HepG2 (cell line): Measurements from ENCODE around the gene KRTAP10-2. TPM values are rescaled to one million over a fixed set of nuclear protein-coding genes. Genes with fewer than 3 reads are reported as not detected.
A peak's percentile ranks its signal among the peaks of the same experiment; 100 is the strongest.
"Not testable (repeated sequence)": the region's sequence is repeated elsewhere in the genome, so short reads cannot be mapped to it uniquely, and the experiment has no call there.

Source experiments
- ATAC-seq: fragments of 200-7000 bp; cut with Tn5 transposase; 3 replicates; pipeline ENCODE4 v1.9.1; 2020; ENCODE audit warnings: mild to moderate bottlenecking, moderate library complexity
- BruUV-seq: library from RNA; stranded (reverse); fragments of 400-500 nt; replicated peaks from 2 replicates; lab custom pipeline; 2021; lab: Mats Ljungman, UMichigan
- CTCF ChIA-PET: fragments of 300-600 bp; formaldehyde crosslinking; extraction: SDS; loops from one replicate; lab custom pipeline; 2021; ENCODE audit warnings: low total read pairs, inconsistent platforms, low intra/inter-chr PET ratio; lab: Yijun Ruan, JAX
- POLR2A ChIA-PET: fragments of 350-600 bp; sonication (Branson Sonifier 250); formaldehyde crosslinking; loops from one replicate; lab custom pipeline; 2020; ENCODE audit warnings: antibody characterized with exemption, inconsistent platforms; lab: Yijun Ruan, JAX
- DNase-seq: peaks from one replicate; pipeline ENCODE4 v3.0.0-alpha.2; 2015; ENCODE audit warnings: low spot score
- FAIRE-seq: peaks from 3 replicates; lab custom pipeline; 2011; peaks lifted over from hg19 to GRCh38; lab: Jason Lieb, UNC
- H2AFZ ChIP-seq: one replicate; pipeline ENCODE4 v1.6.1; 2011; ENCODE audit warnings: low read length, inconsistent platforms
- H3K27ac ChIP-seq: fragments of 300-600 bp; 3 replicates; pipeline ENCODE4 v1.8.0; 2011; ENCODE audit warnings: mixed run types, mild to moderate bottlenecking, mixed read lengths, low read length, inconsistent platforms; ENCODE audit not compliant: insufficient read depth; ENCODE audit errors: extremely low read length
- H3K27me3 ChIP-seq, 2 experiments: fragments of 200-600 bp in 1 of 2; 2 replicates in 1 of 2; 3 replicates in 1 of 2; pipeline versions ENCODE4 v1.6.0 to v1.8.0; 2011; ENCODE audit warnings: low read length in 2 of 2, mild to moderate bottlenecking in 2 of 2, moderate library complexity in 2 of 2, inconsistent platforms in 1 of 2; ENCODE audit not compliant: insufficient read depth in 2 of 2, control insufficient read depth in 1 of 2
- H3K36me3 ChIP-seq, 2 experiments: fragments of 200-600 bp in 1 of 2; replicated peaks in 1 of 2; 2 replicates in 1 of 2; 3 replicates in 1 of 2; pipeline versions ENCODE4 v1.5.1 to v1.8.0; 2011; ENCODE audit warnings: low read length in 2 of 2, inconsistent platforms in 1 of 2; ENCODE audit not compliant: insufficient read depth in 2 of 2, control insufficient read depth in 1 of 2
- H3K4me1 ChIP-seq: 2 replicates; pipeline ENCODE4 v1.5.1; 2012; ENCODE audit warnings: low read length, inconsistent platforms; ENCODE audit not compliant: insufficient read depth
- H3K4me2 ChIP-seq: 2 replicates; pipeline ENCODE4 v1.6.0; 2011; ENCODE audit warnings: low read depth, low read length, inconsistent platforms
- H3K4me3 ChIP-seq, 3 experiments: fragments of 200-600 bp in 1 of 3; sonication (generic), shearing (Covaris generic) in 1 of 3; replicated peaks in 1 of 3; 2 replicates each; pipeline ENCODE4 v1.5.1; 2011 to 2016; ENCODE audit warnings: low read length in 3 of 3, inconsistent platforms in 2 of 3, low read depth in 2 of 3, mild to moderate bottlenecking in 2 of 3, control low read depth in 1 of 3, mixed read lengths in 1 of 3; ENCODE audit not compliant: insufficient read depth in 1 of 3
- H3K79me2 ChIP-seq: one replicate; pipeline ENCODE4 v1.6.1; 2011; ENCODE audit warnings: low read length, inconsistent platforms; ENCODE audit not compliant: insufficient read depth
- H3K9ac ChIP-seq: 2 replicates; pipeline ENCODE4 v1.6.0; 2011; ENCODE audit warnings: mild to moderate bottlenecking, low read depth, low read length, inconsistent platforms; ENCODE audit not compliant: insufficient read depth
- H3K9me3 ChIP-seq: 2 replicates; pipeline ENCODE4 v1.5.1; 2012; ENCODE audit warnings: mild to moderate bottlenecking, low read length
- H4K20me1 ChIP-seq: 2 replicates; pipeline ENCODE4 v1.6.0; 2011; ENCODE audit warnings: inconsistent platforms, mild to moderate bottlenecking, low read length, moderate library complexity; ENCODE audit not compliant: insufficient read depth
- RELA ChIP-seq: sonication (generic); formaldehyde crosslinking; IDR thresholded peaks from 2 replicates; pipeline ENCODE4 v1.4.0; 2020; ENCODE audit warnings: missing genetic modification reagents
- SAP130 ChIP-seq: IDR thresholded peaks from 2 replicates; pipeline ENCODE4 v1.6.1; 2016; ENCODE audit warnings: low read depth
- WGBS: methylation state at CpG from one replicate; pipeline ENCODE4 v1.1.6; 2017; ENCODE audit warnings: low lambda C conversion rate; 5-methylcytosine and 5-hydroxymethylcytosine counted together
- in situ Hi-C: cut with HindIII; loops from 2 replicates; pipeline ENCODE4 v1.10.0; 2017; ENCODE audit warnings: low pct_unique_long_range_greater_than_20kb; ENCODE audit not compliant: extremely low pct_ligation_motif_present
- intact Hi-C: fragments of 100-400 bp; cut with micrococcal nuclease; formaldehyde crosslinking; loops from one replicate; pipeline ENCODE4 v1.10.0; 2022; ENCODE audit not compliant: unreplicated experiment
- polyA plus RNA-seq, 8 experiments: library from polyadenylated mRNA; depleted of rRNA in 3 of 8; stranded (reverse) in 7 of 8; unstranded in 1 of 8; fragments of >200 nt; fragmentation: Illumina TruSeq in 4 of 8; extraction: Trizol in 4 of 8; gene quantifications; 2 replicates each; pipeline versions ENCODE4 v1.2.1 to v1.2.3, GENCODE V29; 2011 to 2016; ENCODE audit warnings: low read depth in 4 of 8, missing spikeins in 1 of 8, mixed read lengths in 1 of 8; ENCODE audit not compliant: insufficient read depth in 1 of 8
- total RNA-seq, 5 experiments: library from RNA; depleted of rRNA; stranded (reverse); fragments of >200 nt; fragmentation: Illumina TruSeq; extraction: Trizol; gene quantifications; 2 replicates each; pipeline ENCODE4 v1.2.3, GENCODE V29; 2016; ENCODE audit warnings: low read depth in 1 of 5
- TF ChIP-seq, protein P1 (sequence below): sonication (generic); formaldehyde crosslinking; IDR thresholded peaks from 2 replicates; pipeline ENCODE4 v1.4.0; 2020; ENCODE audit warnings: missing genetic modification reagents, mild to moderate bottlenecking, borderline replicate concordance
- TF ChIP-seq, protein P2 (sequence below): sonication (generic); formaldehyde crosslinking; IDR thresholded peaks from 2 replicates; pipeline ENCODE4 v1.5.1; 2020; ENCODE audit warnings: mild to moderate bottlenecking, missing genetic modification reagents, borderline replicate concordance

Gene KRTAP10-2
- total and polyA plus RNA-seq, 2 of the 13 experiments (the other 11 are each of a cell fraction or from before 2014, with no cell fraction given): not detected

DNA sequence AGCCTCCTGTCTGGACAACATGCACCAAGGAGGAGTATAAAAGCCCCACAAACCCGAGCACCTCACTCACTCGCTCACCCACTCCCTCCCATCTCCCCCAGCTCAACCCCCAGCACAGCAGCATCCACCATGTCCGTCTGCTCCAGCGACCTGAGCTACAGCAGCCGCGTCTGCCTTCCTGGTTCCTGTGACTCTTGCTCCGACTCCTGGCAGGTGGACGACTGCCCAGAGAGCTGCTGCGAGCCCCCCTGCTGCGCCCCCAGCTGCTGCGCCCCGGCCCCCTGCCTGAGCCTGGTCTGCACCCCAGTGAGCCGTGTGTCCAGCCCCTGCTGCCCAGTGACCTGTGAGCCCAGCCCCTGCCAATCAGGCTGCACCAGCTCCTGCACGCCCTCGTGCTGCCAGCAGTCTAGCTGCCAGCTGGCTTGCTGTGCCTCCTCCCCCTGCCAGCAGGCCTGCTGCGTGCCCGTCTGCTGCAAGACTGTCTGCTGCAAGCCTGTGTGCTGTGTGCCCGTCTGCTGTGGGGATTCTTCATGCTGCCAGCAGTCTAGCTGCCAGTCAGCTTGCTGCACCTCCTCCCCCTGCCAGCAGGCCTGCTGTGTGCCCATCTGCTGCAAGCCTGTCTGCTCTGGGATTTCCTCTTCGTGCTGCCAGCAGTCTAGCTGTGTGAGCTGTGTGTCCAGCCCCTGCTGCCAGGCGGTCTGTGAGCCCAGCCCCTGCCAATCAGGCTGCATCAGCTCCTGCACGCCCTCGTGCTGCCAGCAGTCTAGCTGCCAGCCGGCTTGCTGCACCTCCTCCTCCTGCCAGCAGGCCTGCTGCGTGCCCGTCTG is 22.5 kb upstream of the KRTAP10-2 start, which contains the start of gene KRTAP10-4:
Gene KRTAP10-4, plus strand, starts transcription at position 100 of the 827 bp plus-strand sequence. Its CDS starts 30 bp downstream, at position 130.
- intact Hi-C loops, H3K79me2 ChIP-seq, DNase-seq, H3K27ac ChIP-seq, BruUV-seq, H3K36me3 ChIP-seq, ATAC-seq, H2AFZ ChIP-seq, in situ Hi-C loops, H4K20me1 ChIP-seq, POLR2A ChIA-PET, H3K27me3 ChIP-seq, FAIRE-seq: not testable (repeated sequence)
- peak within 1 kb of the TSS; percentile 9 to 59 (median 21); a peak in 1 of 6 replicates for H3K4me3 ChIP-seq
- H3K4me1 ChIP-seq: peaks cover 32% of the 10 kb centered on the region
- H3K9ac ChIP-seq: peak within 1 kb of the TSS; percentile 25; the same call in 1 of the 2 replicates
- 74% methylated on average over 6 of the region's 25 CpGs for WGBS
- H3K9me3 ChIP-seq: peaks cover 14% of the 10 kb centered on the region
- CTCF ChIA-PET: interaction anchor here (0.7 kb wide), 1 partner anchor 10 kb away, joined by 3 read pairs; no protein-coding TSS in a partner anchor
- H3K4me2 ChIP-seq: peak within 1 kb of the TSS; percentile 75

DNA sequence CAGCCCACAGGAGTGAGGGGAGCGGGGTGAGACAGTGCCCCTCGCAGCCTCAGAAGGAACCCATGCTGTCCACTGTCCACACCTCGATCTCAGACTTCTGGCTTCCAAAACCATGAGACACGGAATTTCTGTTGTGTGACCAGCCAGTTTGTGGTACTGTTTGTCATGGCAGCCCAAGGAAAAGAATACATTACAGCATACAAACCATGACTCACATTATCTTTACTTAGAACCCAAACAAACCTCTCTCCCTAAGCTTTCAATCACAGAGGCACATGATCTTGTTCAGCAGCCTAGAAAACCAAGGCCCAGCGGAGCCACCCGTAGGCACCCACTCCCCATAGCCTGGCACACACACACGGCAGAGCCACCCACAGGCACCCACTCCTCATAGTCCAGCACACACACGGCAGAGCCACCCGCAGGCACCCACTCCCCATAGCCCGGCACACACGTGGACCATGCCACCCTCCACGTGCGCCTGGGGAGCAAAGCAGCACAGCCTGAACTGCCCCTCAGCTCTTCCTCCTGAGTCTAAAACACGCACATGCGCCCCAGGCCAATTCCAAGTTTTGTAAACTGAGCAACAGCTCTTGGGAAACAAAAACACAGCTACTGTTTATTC is 21.8 kb upstream of the KRTAP10-2 start:
- DNase-seq (peak; percentile 43), ATAC-seq (peak; percentile 7; the same call in 1 of the 3 replicates), FAIRE-seq (no peak)
- H3K4me3 ChIP-seq: peak overlapping the region in 1 of 3 experiments; percentile 13; a peak in 1 of 6 replicates
- no peak overlapping the region for H2AFZ ChIP-seq
- peak overlapping the region; percentile 42 for H3K4me2 ChIP-seq
- H3K36me3 ChIP-seq: no peaks in the 10 kb centered on the region
- H3K9me3 ChIP-seq: peaks cover 14% of the 10 kb centered on the region
- no peaks in the 10 kb centered on the region; a peak in 1 of 5 replicates for H3K27me3 ChIP-seq
- no peaks in the 10 kb centered on the region for H3K79me2 ChIP-seq
- 52% methylated on average over 14 of the region's 15 CpGs for WGBS
- ChIA-PET POLR2A (no interaction called here), CTCF (no interaction called here)
- H3K9ac ChIP-seq: peak overlapping the region; percentile 25; the same call in 1 of the 2 replicates
- H4K20me1 ChIP-seq: no peaks in the 10 kb centered on the region
- in situ Hi-C loops (no loop called here), intact Hi-C loops (no loop called here)
- no TSS peak for BruUV-seq
- H3K27ac ChIP-seq: no peak overlapping the region
- H3K4me1 ChIP-seq: peaks cover 32% of the 10 kb centered on the region
- TF ChIP-seq SAP130 (CRISPR knock-in tag) (0 out of 2 replicates have a peak, but pooled peaks have one; percentile 9), RELA (no peak)
- TF ChIP-seq, protein P1, sequence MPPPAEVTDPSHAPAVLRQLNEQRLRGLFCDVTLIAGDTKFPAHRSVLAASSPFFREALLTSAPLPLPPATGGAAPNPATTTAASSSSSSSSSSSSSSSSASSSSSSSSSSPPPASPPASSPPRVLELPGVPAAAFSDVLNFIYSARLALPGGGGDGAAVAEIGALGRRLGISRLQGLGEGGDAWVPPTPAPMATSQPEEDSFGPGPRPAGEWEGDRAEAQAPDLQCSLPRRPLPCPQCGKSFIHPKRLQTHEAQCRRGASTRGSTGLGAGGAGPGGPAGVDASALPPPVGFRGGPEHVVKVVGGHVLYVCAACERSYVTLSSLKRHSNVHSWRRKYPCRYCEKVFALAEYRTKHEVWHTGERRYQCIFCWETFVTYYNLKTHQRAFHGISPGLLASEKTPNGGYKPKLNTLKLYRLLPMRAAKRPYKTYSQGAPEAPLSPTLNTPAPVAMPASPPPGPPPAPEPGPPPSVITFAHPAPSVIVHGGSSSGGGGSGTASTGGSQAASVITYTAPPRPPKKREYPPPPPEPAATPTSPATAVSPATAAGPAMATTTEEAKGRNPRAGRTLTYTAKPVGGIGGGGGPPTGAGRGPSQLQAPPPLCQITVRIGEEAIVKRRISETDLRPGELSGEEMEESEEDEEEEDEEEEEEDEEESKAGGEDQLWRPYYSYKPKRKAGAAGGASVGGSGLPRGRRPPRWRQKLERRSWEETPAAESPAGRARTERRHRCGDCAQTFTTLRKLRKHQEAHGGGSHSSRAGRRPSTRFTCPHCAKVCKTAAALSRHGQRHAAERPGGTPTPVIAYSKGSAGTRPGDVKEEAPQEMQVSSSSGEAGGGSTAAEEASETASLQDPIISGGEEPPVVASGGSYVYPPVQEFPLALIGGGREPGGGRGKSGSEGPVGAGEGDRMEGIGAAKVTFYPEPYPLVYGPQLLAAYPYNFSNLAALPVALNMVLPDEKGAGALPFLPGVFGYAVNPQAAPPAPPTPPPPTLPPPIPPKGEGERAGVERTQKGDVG (CRISPR knock-in tag): no peak
- TF ChIP-seq, protein P2, sequence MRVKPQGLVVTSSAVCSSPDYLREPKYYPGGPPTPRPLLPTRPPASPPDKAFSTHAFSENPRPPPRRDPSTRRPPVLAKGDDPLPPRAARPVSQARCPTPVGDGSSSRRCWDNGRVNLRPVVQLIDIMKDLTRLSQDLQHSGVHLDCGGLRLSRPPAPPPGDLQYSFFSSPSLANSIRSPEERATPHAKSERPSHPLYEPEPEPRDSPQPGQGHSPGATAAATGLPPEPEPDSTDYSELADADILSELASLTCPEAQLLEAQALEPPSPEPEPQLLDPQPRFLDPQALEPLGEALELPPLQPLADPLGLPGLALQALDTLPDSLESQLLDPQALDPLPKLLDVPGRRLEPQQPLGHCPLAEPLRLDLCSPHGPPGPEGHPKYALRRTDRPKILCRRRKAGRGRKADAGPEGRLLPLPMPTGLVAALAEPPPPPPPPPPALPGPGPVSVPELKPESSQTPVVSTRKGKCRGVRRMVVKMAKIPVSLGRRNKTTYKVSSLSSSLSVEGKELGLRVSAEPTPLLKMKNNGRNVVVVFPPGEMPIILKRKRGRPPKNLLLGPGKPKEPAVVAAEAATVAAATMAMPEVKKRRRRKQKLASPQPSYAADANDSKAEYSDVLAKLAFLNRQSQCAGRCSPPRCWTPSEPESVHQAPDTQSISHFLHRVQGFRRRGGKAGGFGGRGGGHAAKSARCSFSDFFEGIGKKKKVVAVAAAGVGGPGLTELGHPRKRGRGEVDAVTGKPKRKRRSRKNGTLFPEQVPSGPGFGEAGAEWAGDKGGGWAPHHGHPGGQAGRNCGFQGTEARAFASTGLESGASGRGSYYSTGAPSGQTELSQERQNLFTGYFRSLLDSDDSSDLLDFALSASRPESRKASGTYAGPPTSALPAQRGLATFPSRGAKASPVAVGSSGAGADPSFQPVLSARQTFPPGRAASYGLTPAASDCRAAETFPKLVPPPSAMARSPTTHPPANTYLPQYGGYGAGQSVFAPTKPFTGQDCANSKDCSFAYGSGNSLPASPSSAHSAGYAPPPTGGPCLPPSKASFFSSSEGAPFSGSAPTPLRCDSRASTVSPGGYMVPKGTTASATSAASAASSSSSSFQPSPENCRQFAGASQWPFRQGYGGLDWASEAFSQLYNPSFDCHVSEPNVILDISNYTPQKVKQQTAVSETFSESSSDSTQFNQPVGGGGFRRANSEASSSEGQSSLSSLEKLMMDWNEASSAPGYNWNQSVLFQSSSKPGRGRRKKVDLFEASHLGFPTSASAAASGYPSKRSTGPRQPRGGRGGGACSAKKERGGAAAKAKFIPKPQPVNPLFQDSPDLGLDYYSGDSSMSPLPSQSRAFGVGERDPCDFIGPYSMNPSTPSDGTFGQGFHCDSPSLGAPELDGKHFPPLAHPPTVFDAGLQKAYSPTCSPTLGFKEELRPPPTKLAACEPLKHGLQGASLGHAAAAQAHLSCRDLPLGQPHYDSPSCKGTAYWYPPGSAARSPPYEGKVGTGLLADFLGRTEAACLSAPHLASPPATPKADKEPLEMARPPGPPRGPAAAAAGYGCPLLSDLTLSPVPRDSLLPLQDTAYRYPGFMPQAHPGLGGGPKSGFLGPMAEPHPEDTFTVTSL (CRISPR knock-in tag): no peak
